SJCRH30 (cell line): Measurements from ENCODE around the gene DYNC1LI1. TPM values are rescaled to one million over a fixed set of nuclear protein-coding genes. Genes with fewer than 3 reads are reported as not detected.

Experiments
- DNase-seq, 2 experiments: peaks; one replicate each; pipeline ENCODE4 v3.0.0-alpha.2; 2015 to 2020
- H3K27ac ChIP-seq: fragments of 250-450 bp; sonication (Bioruptor Pico); 2 replicates; pipeline ENCODE4 v1.5.1; 2020; ENCODE audit warnings: mild to moderate bottlenecking, moderate library complexity
- H3K27me3 ChIP-seq: fragments of 250-450 bp; sonication (Bioruptor Pico); 2 replicates; pipeline ENCODE4 v1.5.1; 2020; ENCODE audit warnings: mild to moderate bottlenecking, moderate library complexity
- H3K36me3 ChIP-seq: fragments of 250-450 bp; sonication (Bioruptor Pico); 2 replicates; pipeline ENCODE4 v1.5.1; 2020; ENCODE audit warnings: mild to moderate bottlenecking, moderate library complexity
- H3K4me1 ChIP-seq: fragments of 250-450 bp; sonication (Bioruptor Pico); 2 replicates; pipeline ENCODE4 v1.5.1; 2020; ENCODE audit warnings: mild to moderate bottlenecking, moderate library complexity
- H3K4me3 ChIP-seq: fragments of 250-450 bp; sonication (Bioruptor Pico); 2 replicates; pipeline ENCODE4 v1.5.1; 2020; ENCODE audit warnings: mild to moderate bottlenecking, moderate library complexity
- H3K9me3 ChIP-seq: fragments of 250-450 bp; sonication (Bioruptor Pico); replicated peaks from 2 replicates; pipeline ENCODE4 v1.5.1; 2020; ENCODE audit warnings: mild to moderate bottlenecking, moderate library complexity
- total RNA-seq: library from RNA; depleted of rRNA; stranded (reverse); fragments of >200 nt; shearing (Covaris generic); gene quantifications from 2 replicates; pipeline ENCODE4 v1.2.3, GENCODE V29; 2014

The DYNC1LI1 gene
- total RNA-seq, 1 experiment from 2014 or later: 25.3 TPM

DNA sequence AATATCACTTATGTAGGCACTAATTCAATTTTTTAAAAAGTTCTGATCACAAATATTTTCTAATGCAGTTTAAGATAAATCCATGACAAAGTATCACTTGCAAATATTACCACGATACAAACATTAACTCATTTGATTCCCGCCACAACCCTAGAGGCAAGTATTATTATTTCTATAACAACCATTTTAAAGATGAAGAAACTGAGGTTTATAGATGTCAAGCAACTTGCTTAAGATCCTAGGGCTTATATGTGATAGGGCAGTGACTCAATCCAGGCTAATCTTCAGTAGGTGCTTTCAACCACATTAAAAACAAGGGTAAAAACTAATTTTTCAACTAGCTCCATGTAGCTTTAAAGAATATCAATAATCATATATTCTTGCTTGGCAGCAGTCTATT, 1.7 kb downstream of the DYNC1LI1 start:
- Histone ChIP-seq H3K4me3 (peak overlapping the region; percentile 99), H3K27me3 (no peaks in the 10 kb centered on the region), H3K36me3 (no peaks in the 10 kb centered on the region), H3K9me3 (no peaks in the 10 kb centered on the region), H3K4me1 (no peaks in the 10 kb centered on the region), H3K27ac (no peak overlapping the region)
- DNase-seq: no peak

DNA sequence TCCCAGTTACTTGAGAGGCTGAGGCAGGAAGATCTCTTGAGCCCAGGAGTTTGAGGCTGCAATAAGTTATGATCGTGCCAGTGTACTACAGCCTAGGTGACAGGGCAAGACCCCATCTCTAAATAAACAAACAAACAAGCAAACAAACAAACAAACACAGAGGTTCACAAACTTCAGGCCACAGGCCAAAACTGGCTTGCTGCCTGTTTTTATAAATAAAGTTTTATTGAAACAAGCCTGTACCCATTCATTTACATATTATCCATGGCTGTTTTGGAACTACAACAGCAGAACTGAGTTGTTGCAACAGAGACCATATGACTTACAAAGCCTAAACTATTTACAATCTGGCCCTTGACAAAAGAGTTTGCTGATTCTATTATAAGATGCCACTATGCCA, 6.5 kb downstream of the DYNC1LI1 start:
- no peaks in the 10 kb centered on the region for H3K36me3 ChIP-seq
- H3K27me3 ChIP-seq: no peaks in the 10 kb centered on the region
- no peak for DNase-seq
- no peak overlapping the region for H3K4me3 ChIP-seq
- no peak overlapping the region for H3K27ac ChIP-seq
- no peaks in the 10 kb centered on the region for H3K4me1 ChIP-seq
- H3K9me3 ChIP-seq: no peaks in the 10 kb centered on the region

DNA sequence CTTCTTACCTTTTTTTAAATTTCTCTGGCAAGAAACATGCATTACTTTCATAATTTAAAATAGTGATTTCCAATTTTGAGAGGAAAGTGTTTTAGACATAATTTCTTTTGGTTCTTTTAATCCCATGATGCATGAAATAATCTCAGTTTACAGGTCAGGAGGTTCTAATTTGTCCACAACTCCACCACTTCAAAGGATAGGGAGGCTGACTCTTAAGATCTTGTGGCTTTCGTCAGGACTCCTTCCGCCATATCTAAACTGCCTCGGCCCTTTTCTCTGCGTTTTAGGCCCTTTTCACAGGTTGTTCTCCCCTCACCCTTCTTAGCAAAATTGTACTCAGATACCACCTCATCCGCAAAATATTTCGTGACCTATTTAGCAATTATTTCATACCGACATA, 8.0 kb downstream of the DYNC1LI1 start:
- H3K36me3 ChIP-seq: no peaks in the 10 kb centered on the region
- H3K27me3 ChIP-seq: no peaks in the 10 kb centered on the region
- no peaks in the 10 kb centered on the region for H3K9me3 ChIP-seq
- DNase-seq: no peak
- H3K4me3 ChIP-seq: no peak overlapping the region
- no peak overlapping the region for H3K27ac ChIP-seq
- no peaks in the 10 kb centered on the region for H3K4me1 ChIP-seq

DNA sequence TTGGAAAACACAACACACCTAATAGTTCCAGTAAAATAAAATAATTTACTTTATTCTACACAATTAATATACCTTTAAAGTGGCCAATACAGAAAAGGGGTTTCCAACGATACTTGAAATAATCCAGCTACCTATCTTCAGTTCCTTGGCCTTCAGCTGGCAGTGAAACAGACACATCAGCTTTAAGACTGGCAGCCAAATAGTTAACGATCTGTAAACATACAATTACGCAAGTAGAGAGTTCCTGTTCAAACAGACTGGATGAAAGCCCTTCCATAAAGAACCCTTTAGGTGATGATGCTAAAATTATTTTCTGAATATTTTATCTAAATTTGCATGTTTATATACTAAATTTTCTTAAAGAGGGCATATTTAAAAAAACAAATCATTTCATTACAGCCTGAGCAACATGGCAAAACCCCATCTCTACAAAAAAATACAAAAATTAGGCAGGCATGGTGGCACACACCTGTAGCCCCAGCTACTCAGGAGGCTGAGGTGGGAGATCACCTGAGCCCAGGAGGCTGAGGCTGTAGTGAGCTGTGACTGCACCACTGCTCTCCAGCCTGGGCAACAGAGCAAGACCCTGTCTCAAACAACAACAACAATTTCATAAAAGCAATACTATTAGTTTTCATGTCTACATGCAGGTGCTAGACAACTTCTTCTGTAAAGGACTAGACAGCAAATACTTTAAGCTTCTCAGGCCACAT, 12.9 kb downstream of the DYNC1LI1 start:
- Histone ChIP-seq H3K36me3 (no peaks in the 10 kb centered on the region), H3K9me3 (no peaks in the 10 kb centered on the region), H3K27ac (no peak overlapping the region), H3K4me1 (no peaks in the 10 kb centered on the region), H3K4me3 (no peak overlapping the region), H3K27me3 (no peaks in the 10 kb centered on the region)
- DNase-seq: no peak

DNA sequence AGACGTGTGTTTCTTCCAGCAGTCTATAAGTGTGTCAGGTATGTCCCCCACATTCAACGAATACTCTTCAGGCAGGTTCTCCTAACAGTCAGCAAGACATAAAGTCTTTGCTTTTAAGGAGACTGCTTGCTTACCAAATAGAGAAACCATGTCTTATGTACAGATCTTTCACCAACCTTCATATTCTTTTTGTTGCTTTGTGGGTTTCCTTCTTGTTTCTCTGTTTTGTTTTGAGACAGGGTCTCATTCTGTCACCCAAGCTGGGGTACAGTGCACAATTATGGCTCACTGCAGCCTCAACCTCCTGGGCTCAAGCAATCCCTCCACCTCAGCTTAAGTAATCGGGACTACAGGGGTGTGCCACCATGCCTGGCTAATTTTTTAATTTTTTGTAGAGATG, 14.3 kb downstream of the DYNC1LI1 start:
- Histone ChIP-seq H3K27me3 (no peaks in the 10 kb centered on the region), H3K9me3 (no peaks in the 10 kb centered on the region), H3K27ac (no peak overlapping the region), H3K36me3 (no peaks in the 10 kb centered on the region), H3K4me1 (no peaks in the 10 kb centered on the region), H3K4me3 (no peak overlapping the region)
- DNase-seq: no peak

DNA sequence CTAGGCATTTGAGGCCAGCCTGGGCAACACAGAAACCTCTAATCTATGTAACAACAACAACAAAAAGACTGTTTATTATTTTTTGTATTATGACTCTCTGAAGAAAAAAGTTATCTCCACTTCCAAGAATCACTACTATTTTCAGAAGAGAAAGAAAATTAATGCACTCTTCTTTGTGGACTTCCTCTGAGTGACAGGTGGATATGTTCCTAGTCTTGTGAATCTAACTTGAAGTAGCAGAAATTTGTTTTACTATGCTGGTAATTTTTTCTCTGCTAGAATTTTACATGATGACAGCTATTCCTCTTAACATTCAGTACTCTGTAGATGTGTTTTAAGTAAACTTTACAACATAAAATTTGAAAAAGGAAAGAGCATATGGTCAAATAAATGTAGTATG, 16.7 kb downstream of the DYNC1LI1 start:
- DNase-seq: no peak
- Histone ChIP-seq H3K9me3 (no peaks in the 10 kb centered on the region), H3K27ac (no peak overlapping the region), H3K36me3 (no peaks in the 10 kb centered on the region), H3K4me3 (no peak overlapping the region), H3K27me3 (no peaks in the 10 kb centered on the region), H3K4me1 (no peaks in the 10 kb centered on the region)

DNA sequence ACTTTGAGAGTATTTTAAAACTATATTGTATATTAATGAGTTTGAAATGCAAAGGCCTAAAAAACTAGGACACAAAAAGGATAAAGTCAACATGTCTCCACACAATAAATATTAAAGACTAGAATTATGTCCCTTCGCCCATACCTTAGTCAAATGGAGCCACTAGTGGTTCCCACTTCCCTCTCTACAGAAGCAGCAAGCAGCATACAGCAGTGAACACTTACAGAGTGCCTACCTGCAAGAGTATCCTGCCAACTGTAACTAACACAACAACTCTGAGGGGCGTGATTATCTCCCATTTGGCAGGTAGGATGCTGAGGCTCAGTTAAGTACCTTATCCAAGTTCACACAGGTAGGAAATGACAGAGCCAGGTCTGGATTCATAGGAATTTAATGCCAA, 17.2 kb downstream of the DYNC1LI1 start:
- DNase-seq: no peak
- no peak overlapping the region for H3K4me3 ChIP-seq
- no peaks in the 10 kb centered on the region for H3K9me3 ChIP-seq
- no peaks in the 10 kb centered on the region for H3K27me3 ChIP-seq
- no peaks in the 10 kb centered on the region for H3K4me1 ChIP-seq
- no peak overlapping the region for H3K27ac ChIP-seq
- no peaks in the 10 kb centered on the region for H3K36me3 ChIP-seq

DNA sequence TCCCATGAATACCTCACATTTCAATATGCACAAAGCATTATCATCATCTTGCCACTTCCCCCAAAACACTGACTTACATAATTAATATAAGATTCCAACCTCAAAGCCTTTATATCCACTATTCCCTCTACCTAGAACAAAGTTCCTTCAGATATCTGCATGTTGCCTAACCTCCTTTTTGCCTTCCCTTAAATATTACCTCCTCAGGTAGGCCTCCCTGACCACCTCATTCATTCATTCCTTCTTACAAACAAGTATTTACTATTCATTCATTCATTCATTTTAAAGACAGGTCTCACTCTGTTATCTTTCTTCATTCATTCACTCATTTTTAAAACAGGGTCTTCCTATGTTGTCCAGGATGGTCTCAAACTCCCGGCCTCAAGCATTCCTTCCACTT, 18.6 kb downstream of the DYNC1LI1 start:
- Histone ChIP-seq H3K9me3 (no peaks in the 10 kb centered on the region), H3K27ac (no peak overlapping the region), H3K27me3 (no peaks in the 10 kb centered on the region), H3K4me1 (no peaks in the 10 kb centered on the region), H3K4me3 (no peak overlapping the region), H3K36me3 (no peaks in the 10 kb centered on the region)
- no peak for DNase-seq

DNA sequence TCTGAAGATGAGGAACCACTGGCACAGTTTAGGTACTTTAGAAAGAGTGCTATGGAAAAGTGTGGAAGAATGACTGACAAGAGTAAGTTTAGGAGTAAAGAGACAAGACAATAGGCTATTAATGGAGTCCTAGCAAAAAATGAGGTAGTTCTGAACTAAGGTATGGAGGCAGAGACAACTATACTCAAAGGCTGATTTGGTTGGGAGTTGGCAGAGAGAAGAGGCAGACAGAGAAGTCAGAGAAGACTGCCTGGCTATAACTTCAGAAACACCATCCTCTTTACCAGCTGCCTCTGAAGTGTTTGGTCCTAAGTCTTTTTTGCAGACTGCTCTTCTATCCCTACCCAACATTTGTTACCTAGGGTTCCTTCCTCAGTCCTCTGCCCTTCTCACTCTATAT, 19.2 kb downstream of the DYNC1LI1 start:
- no peaks in the 10 kb centered on the region for H3K4me1 ChIP-seq

DNA sequence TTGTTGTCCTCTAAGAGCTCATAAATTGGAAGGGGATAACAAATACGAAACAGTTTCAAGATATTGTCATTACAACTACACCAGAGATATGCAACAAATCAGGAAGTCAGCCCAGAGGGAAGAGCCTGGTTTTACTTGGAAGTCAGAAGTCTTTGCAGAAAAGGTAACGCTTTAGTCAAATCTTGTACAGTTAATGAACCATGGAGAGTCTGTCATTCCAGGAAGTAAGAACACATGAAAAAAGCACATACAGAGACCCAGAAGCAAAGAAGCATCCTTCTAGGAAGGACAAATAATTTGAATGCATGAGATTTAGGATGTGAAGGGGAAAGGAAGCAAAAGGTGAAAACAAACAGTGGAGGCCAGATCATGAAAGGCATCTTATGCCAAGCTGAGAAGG, 19.6 kb downstream of the DYNC1LI1 start:
- Histone ChIP-seq H3K36me3 (no peaks in the 10 kb centered on the region), H3K9me3 (no peaks in the 10 kb centered on the region), H3K4me1 (no peaks in the 10 kb centered on the region), H3K4me3 (no peak overlapping the region), H3K27me3 (no peaks in the 10 kb centered on the region), H3K27ac (no peak overlapping the region)
- no peak for DNase-seq

More for the DNA sequence above, 19.2 kb downstream of the DYNC1LI1 start:
- no peaks in the 10 kb centered on the region for H3K9me3 ChIP-seq
- H3K4me3 ChIP-seq: no peak overlapping the region
- H3K27ac ChIP-seq: no peak overlapping the region
- no peak for DNase-seq
- H3K27me3 ChIP-seq: no peaks in the 10 kb centered on the region
- H3K36me3 ChIP-seq: no peaks in the 10 kb centered on the region

DNA sequence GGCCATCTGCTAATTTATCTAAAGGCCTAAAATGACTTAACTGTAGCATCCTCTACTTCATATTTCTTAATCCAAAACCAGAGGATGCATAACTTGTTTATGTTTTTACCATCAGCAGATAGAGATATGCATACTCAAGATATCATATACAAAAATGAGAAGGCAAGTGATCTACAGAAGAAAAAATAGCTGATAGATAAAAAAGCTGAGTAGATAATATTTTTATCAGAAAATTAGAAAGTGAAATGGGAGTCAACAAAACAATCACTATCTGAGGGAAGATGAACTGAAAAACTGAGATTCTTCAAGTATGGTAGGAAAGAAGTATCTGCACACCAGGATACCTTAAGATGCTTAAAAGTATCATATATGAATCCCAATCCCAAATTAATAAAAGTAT, 25.4 kb downstream of the DYNC1LI1 start:
- Histone ChIP-seq H3K27ac (no peak overlapping the region), H3K4me3 (no peak overlapping the region), H3K36me3 (no peaks in the 10 kb centered on the region), H3K9me3 (no peaks in the 10 kb centered on the region), H3K27me3 (no peaks in the 10 kb centered on the region), H3K4me1 (no peaks in the 10 kb centered on the region)
- no peak for DNase-seq

DNA sequence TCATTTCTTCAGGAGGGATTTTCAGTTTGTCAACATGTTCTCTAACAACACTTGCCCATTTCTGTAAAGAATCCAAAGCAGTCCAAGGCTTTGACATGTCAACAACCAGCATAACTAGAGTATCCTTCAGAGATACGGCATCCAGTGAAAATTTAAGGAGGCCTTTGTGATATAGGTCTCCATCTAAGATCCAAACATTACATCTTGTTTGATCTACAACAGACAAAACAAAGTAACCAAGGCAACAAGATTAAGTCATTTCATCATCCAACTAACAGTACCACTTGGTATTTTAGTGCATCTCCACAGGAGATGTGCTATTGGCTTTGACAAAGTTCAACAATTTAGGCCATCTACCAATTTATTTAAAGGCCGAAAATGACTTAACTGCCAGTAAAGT, 25.8 kb downstream of the DYNC1LI1 start:
- no peak overlapping the region for H3K4me3 ChIP-seq
- DNase-seq: no peak

DNA sequence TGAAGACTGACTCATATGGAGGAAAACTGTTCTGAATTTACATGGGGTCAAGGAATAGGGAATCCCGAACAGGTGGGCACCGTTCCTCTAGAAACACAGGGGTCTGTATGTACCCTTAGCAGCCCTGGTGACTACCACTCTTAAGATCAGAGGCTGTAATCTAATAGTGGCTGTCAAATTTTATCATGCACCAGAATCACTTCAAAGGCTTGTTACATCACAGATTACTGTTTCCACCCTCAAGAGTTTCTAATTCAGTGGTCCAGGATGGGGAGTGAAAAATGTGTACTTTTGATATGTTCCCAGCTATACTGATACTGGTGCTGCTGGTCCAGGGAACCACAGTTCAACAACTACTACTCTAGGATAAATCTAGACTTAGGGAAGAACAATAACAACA, 27.9 kb downstream of the DYNC1LI1 start:
- no peak overlapping the region for H3K27ac ChIP-seq
- no peak overlapping the region for H3K4me3 ChIP-seq
- no peaks in the 10 kb centered on the region for H3K36me3 ChIP-seq
- H3K4me1 ChIP-seq: no peaks in the 10 kb centered on the region
- H3K27me3 ChIP-seq: no peaks in the 10 kb centered on the region
- no peaks in the 10 kb centered on the region for H3K9me3 ChIP-seq
- DNase-seq: no peak

More for the DNA sequence above, 25.8 kb downstream of the DYNC1LI1 start:
- H3K36me3 ChIP-seq: no peaks in the 10 kb centered on the region
- H3K27me3 ChIP-seq: no peaks in the 10 kb centered on the region
- H3K4me1 ChIP-seq: no peaks in the 10 kb centered on the region
- no peaks in the 10 kb centered on the region for H3K9me3 ChIP-seq
- no peak overlapping the region for H3K27ac ChIP-seq

DNA sequence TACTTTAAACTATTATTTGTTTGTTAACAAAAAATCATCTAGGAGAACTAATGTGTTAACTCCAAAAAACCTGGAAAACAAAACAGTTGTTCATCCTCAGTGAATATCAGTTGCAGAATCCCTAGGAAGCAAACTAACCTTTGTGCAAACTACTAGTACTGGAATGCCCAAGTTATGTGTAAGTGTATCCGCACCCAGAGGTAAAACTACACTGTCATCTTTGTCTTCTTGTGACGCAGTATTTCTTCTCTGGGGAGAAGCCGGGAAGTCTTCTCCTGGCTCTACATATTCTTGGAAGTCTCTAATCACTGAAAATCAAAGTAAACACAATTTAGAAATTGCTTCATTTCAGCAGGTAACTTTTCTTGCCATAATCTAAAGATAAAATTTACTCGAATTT, 29.8 kb downstream of the DYNC1LI1 start:
- DNase-seq: no peak
- no peaks in the 10 kb centered on the region for H3K36me3 ChIP-seq
- H3K4me3 ChIP-seq: no peak overlapping the region

DNA sequence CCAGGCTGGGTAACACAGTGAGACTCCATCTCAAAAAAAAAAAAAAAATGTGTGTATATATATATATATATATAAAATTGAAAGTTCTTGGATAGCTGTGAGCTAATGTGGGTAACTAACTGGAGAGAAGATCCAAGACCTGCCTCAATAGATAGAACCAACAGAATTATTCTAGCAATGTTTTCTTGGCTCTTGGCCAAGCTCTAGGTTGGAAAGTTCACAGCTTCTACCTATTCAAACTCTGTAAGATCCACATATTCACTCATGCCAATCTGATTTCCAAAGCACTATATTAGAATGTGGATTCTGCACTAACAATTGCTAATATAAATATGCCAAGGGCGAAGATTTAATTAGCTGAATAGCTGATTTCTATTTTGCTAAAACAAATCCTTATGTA, 38.2 kb downstream of the DYNC1LI1 start:
- Histone ChIP-seq H3K4me1 (no peaks in the 10 kb centered on the region), H3K27me3 (no peaks in the 10 kb centered on the region), H3K36me3 (no peaks in the 10 kb centered on the region; the same call in 1 of the 2 replicates), H3K4me3 (no peak overlapping the region), H3K9me3 (no peaks in the 10 kb centered on the region), H3K27ac (no peak overlapping the region)
- DNase-seq: no peak

More for the DNA sequence above, 29.8 kb downstream of the DYNC1LI1 start:
- Histone ChIP-seq H3K4me1 (no peaks in the 10 kb centered on the region), H3K27me3 (no peaks in the 10 kb centered on the region), H3K9me3 (no peaks in the 10 kb centered on the region), H3K27ac (no peak overlapping the region)

DNA sequence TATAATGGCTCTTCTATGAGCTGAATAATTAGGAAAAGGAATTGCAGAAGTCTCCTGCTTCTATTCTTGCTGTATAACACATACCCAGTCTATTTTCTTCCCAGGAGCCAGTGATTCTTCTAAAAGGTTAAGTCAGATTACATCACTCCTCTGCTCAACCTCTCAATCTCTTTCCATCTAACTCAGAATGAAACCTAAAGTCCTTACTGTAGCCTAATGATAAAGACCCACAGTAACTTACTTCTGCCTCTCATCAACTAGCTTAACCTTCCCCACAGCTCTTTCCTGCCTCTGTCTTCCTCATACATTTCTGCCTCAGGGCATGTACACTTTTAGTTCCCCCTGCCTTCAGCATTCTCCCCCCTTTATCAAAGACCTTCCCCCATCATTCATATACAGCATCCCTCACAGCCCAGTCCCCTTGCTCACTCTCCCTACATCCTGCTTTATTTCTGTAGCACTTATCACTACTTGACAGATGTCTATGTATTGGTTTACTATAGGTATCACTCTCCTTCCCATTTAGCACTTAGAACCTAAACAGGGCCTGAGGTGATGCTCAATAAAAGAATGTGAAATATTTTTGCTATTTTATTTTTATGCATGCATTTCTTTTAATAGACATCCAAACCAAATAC, 39.5 kb downstream of the DYNC1LI1 start:
- no peaks in the 10 kb centered on the region for H3K9me3 ChIP-seq
- H3K27ac ChIP-seq: no peak overlapping the region
- H3K36me3 ChIP-seq: no peaks in the 10 kb centered on the region; the same call in 1 of the 2 replicates
- no peak overlapping the region for H3K4me3 ChIP-seq
- no peaks in the 10 kb centered on the region for H3K4me1 ChIP-seq
- no peak for DNase-seq
- H3K27me3 ChIP-seq: no peaks in the 10 kb centered on the region
